ENCODE measurements around the gene GALNT5.

GRCh38 chr2:157348291-157348921, 90.9 kb downstream of the GALNT5 start:
- no peak for TF ChIP-seq CTCF (IDR thresholded peaks at IDR 0.05)
- no peak for TF ChIP-seq POLR2A (IDR thresholded peaks at IDR 0.05)
